IPS DF 6.9 (cell line): ENCODE data around the gene MON2.

Experiments
- DNase-seq: peaks from one replicate; pipeline ENCODE4 v3.0.0-alpha.2; 2013; ENCODE audit warnings: low read depth, low spot score
- H3K27ac ChIP-seq: one replicate; pipeline ENCODE4 v1.5.1; 2013; ENCODE audit warnings: low read length, control low read depth
- H3K27me3 ChIP-seq: 2 replicates; pipeline ENCODE4 v1.6.1; 2013; ENCODE audit warnings: mild to moderate bottlenecking, low read length; ENCODE audit not compliant: control insufficient read depth, insufficient read depth
- H3K36me3 ChIP-seq: 2 replicates; pipeline ENCODE4 v1.6.1; 2013; ENCODE audit warnings: low read length; ENCODE audit not compliant: control insufficient read depth, insufficient read depth
- H3K4me1 ChIP-seq: 2 replicates; pipeline ENCODE4 v1.6.1; 2013; ENCODE audit warnings: low read length; ENCODE audit not compliant: control insufficient read depth, insufficient read depth
- H3K4me3 ChIP-seq: 2 replicates; pipeline ENCODE4 v1.5.1; 2013; ENCODE audit warnings: mild to moderate bottlenecking, low read length
- H3K9me3 ChIP-seq: 2 replicates; pipeline ENCODE4 v1.6.1; 2013; ENCODE audit warnings: low read length, inconsistent platforms; ENCODE audit not compliant: control insufficient read depth, insufficient read depth
- WGBS: extraction: QIAGEN DNeasy Blood & Tissue Kit; methylation state at CpG from one replicate; pipeline ENCODE4 v1.1.7; 2013; ENCODE audit warnings: mixed read lengths, missing lambda C conversion rate; ENCODE audit not compliant: insufficient read length, insufficient coverage; 5-methylcytosine and 5-hydroxymethylcytosine counted together

MON2 gene

DNA sequence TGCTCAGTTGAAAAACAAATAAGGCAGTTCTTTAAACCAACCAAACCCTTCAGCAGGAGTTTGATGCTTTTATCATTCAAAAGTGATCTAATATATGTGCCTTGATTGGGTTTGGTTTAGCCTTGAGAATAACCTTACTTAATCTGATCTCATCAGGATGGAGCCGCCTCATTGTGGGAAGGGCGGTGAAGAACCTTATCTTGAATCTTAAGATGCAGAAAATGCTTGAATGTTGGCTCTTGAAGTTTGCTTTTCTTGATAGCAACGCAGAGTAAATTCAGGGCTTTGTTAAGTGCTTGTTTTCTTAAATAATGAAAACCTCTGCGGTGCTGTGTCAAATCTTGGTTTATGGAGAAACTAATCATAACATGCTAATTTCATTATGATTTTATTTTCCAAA, 138.2 kb downstream of the MON2 start:
- WGBS, result no CpG with 5 or more reads among the region's 4 CpGs
- Histone ChIP-seq H3K27ac (no peak overlapping the region), H3K4me1 (peaks cover 1% of the 10 kb centered on the region; the same call in 1 of the 2 replicates), H3K9me3 (no peaks in the 10 kb centered on the region), H3K4me3 (no peak overlapping the region), H3K27me3 (no peaks in the 10 kb centered on the region), H3K36me3 (no peaks in the 10 kb centered on the region)
- DNase-seq, result no peak

DNA sequence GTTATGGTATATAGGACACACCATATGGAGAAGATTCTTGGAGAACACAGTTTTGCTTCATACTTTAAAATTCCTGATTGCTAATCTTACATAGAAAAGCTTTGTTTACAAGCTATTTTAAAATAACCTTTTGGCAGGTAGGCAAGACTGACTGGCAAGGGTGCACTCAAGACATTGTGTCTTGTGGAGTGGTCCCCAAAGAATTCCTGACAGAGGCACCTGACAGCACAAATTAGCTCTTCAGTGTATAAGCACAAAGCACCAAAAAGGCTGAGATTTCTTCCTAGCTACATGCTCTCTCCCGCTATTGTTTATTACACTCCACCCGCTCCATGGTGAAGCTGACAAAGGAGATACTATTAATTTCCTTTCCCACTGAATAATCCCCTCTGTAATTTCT, 139.4 kb downstream of the MON2 start:
- Histone ChIP-seq H3K27ac (no peak overlapping the region), H3K4me3 (no peak overlapping the region), H3K9me3 (no peaks in the 10 kb centered on the region), H3K27me3 (no peaks in the 10 kb centered on the region), H3K36me3 (no peaks in the 10 kb centered on the region), H3K4me1 (peaks cover 1% of the 10 kb centered on the region; the same call in 1 of the 2 replicates)
- no peak for DNase-seq
- WGBS, result no CpG with 5 or more reads among the region's 2 CpGs

DNA sequence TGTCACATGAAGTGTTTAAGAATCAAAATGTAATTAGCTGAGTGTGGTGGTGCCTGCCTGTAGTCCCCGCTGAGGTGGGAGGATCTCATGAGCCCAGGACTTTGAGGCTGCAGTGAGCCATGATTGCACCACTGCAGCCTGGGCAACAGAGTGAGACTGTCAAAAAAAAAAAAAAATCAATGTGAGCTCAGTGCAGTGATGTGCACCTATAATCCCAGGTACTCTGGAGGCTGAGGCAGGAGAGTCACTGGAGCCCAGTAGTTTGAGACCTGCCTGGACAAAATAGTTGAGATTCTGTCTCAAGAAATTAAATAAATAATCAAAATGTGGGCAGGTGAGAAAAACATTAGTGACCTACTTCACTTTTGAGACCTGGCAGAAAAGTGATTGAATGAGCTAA, 140.0 kb downstream of the MON2 start:
- WGBS, result no CpG with 5 or more reads among the region's 1 CpG
- Histone ChIP-seq H3K4me1 (peaks cover 1% of the 10 kb centered on the region; the same call in 1 of the 2 replicates), H3K4me3 (no peak overlapping the region), H3K9me3 (no peaks in the 10 kb centered on the region), H3K27me3 (no peaks in the 10 kb centered on the region), H3K27ac (no peak overlapping the region), H3K36me3 (no peaks in the 10 kb centered on the region)
- DNase-seq, result no peak

DNA sequence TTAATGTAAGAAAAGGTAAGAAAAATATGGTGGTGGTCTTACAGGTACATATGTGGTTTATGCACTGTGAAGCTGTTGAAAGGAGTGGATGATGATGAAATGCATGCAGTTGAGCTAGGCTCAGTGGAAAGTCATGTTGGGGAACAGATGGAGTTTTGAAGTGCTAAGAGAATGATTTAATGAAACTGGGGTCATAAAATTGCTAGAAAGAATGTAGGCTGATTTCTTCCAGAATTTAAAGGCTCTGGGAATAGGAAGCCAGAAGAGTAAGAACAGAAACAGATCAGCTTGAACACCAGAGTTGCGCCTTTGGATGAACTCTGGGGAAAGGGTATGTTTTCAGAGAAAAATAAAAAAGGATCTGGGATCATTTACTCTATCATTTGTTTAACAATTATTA, 146.5 kb downstream of the MON2 start:
- H3K27ac ChIP-seq, result no peak overlapping the region
- no CpG with 5 or more reads among the region's 1 CpG for WGBS
- H3K9me3 ChIP-seq, result no peaks in the 10 kb centered on the region
- peaks cover 1% of the 10 kb centered on the region; the same call in 1 of the 2 replicates for H3K4me1 ChIP-seq
- H3K36me3 ChIP-seq, result no peaks in the 10 kb centered on the region
- no peaks in the 10 kb centered on the region for H3K27me3 ChIP-seq
- no peak for DNase-seq
- H3K4me3 ChIP-seq, result no peak overlapping the region

DNA sequence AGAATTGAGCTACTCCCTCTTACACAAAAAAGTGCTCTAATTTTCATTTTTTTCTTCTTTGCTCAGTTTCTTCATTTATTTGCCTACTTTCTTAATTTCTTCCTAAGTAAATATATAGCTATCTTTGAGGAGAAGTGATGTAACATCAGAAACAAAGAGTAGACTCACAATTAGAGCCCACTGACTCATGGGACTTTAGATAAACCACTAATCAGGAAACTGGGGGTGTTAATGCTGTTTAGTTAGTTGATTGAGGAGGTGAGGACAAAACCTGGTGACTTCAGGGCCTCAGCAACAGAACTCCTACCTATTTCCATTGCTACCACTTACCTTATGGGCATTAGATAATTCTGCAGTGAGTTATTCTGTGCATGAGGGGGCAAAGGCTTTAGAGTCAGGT, 151.7 kb downstream of the MON2 start:
- Histone ChIP-seq H3K4me3 (no peak overlapping the region), H3K9me3 (no peaks in the 10 kb centered on the region), H3K27me3 (no peaks in the 10 kb centered on the region), H3K27ac (no peak overlapping the region), H3K36me3 (no peaks in the 10 kb centered on the region), H3K4me1 (no peaks in the 10 kb centered on the region; the same call in 1 of the 2 replicates)
- DNase-seq, result no peak

DNA sequence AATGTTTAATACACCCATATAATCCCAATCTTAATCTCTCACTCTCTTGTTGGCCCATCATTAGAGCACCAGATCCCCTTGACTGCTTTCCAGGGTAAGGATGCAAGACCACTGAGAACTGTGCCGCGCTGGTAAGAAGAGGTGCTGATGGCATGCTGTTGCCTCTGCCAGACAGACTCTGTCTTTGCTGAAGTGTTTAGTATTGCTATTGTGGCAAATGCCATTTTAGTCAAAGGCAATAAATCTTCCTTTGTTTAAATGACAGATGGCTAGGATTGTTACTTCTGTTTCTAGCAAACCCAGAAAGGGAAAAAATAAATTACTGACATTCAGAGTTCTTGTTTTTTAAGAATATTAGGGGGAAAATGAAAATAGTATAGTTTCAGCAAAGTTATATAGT, 152.3 kb downstream of the MON2 start:
- DNase-seq, result no peak
- Histone ChIP-seq H3K36me3 (no peaks in the 10 kb centered on the region), H3K4me1 (no peaks in the 10 kb centered on the region; the same call in 1 of the 2 replicates), H3K4me3 (no peak overlapping the region), H3K27me3 (no peaks in the 10 kb centered on the region), H3K27ac (no peak overlapping the region), H3K9me3 (no peaks in the 10 kb centered on the region)
- WGBS, result no CpG with 5 or more reads among the region's 2 CpGs

DNA sequence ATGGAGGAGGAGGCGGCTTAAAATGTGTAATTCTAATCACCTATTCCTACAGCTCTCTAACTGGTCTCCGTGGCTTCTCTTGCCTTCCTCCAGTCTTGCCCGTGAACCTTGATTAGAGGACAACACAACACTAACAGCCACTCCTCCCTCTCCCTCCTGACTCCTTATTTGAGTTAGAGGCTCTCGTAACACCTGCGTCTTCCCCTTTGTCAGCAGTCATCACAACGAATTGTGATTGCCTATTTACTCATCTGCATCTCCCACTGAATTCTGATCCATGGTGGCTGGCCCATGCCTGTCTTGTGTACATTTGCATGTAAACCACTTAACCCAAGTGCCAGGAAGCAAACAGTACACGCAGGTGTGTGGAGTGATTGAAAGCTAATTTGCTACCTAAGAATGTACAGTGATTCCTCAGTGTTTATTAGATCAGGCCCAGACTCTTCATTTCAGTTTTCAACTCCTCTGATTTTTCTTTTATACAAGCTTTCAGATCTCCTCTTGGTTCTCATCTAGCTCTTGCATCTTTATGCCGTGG, 154.5 kb downstream of the MON2 start:
- no CpG with 5 or more reads among the region's 8 CpGs for WGBS
- Histone ChIP-seq H3K4me3 (no peak overlapping the region), H3K9me3 (no peaks in the 10 kb centered on the region), H3K27ac (no peak overlapping the region), H3K4me1 (no peaks in the 10 kb centered on the region; the same call in 1 of the 2 replicates), H3K27me3 (no peaks in the 10 kb centered on the region), H3K36me3 (no peaks in the 10 kb centered on the region)
- no peak for DNase-seq

DNA sequence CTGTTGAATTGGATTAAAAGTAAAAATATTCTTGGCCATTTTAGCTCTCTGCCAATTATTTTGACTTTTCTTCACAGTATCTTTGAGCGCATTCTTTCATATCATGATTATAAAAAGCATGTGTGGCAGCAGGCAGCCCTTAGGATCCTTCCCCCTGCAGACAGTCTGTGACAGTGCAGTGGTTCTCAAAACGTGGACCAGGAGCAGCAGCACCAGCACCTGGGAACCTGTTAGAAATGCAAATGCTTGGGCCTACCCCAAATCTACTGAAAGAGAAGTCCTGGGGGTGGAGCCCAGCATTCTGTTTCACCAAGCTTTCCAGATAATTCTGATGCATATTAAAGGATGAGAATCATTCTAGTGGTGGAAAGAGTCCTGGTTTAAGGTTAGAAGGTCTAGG, 155.6 kb downstream of the MON2 start:
- no peak overlapping the region for H3K27ac ChIP-seq
- DNase-seq, result no peak
- H3K36me3 ChIP-seq, result no peaks in the 10 kb centered on the region
- no CpG with 5 or more reads among the region's 2 CpGs for WGBS
- no peak overlapping the region for H3K4me3 ChIP-seq
- H3K9me3 ChIP-seq, result no peaks in the 10 kb centered on the region
- no peaks in the 10 kb centered on the region; the same call in 1 of the 2 replicates for H3K4me1 ChIP-seq
- H3K27me3 ChIP-seq, result no peaks in the 10 kb centered on the region

DNA sequence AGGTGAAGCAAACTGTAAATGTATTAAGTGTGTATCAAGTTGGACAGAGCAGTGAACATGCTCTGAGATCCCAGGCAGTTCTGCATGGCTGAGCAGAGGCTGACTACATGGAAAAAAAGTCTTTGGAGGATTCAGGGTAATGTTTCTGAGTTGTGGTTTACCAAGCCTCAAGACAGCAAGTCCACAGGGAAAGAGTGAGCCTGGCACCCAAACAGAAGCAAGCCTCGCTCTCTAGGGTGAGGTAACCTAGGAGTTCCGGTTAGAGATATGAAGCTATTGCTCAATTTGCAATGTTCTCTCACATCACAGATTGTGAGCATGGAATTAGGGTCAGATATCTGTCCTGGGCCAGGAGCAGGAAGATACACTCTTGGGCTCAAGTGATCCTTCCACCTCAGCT, 158.6 kb downstream of the MON2 start:
- no CpG with 5 or more reads among the region's 2 CpGs for WGBS
- Histone ChIP-seq H3K4me3 (no peak overlapping the region), H3K27me3 (no peaks in the 10 kb centered on the region), H3K27ac (no peak overlapping the region), H3K36me3 (no peaks in the 10 kb centered on the region), H3K4me1 (peaks cover 2% of the 10 kb centered on the region), H3K9me3 (no peaks in the 10 kb centered on the region)
- no peak for DNase-seq

DNA sequence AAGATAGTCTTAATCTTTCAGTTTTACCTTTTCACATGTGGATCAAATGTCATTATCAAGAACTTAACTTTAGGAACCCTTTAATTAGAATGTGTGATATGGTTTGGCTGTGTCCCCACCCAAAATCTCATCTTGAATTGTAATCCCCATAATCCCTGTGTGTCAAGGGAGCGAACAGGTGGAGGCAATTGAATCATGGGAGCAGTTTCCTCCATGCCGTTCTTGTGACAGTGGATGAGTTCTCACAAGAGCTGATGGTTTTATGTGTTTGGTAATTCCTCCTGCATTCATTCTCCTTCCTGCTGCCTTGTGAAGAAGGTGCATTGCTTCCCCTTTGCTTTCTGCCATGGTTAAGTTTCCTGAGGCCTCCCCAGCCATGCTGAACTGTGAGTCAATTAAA, 160.6 kb downstream of the MON2 start:
- no peaks in the 10 kb centered on the region for H3K9me3 ChIP-seq
- no peak for DNase-seq
- no peak overlapping the region for H3K27ac ChIP-seq
- no peaks in the 10 kb centered on the region for H3K36me3 ChIP-seq
- peaks cover 7% of the 10 kb centered on the region for H3K4me1 ChIP-seq
- H3K27me3 ChIP-seq, result peaks cover 2% of the 10 kb centered on the region; the same call in 1 of the 2 replicates
- WGBS, result no CpG with 5 or more reads among the region's 2 CpGs
- H3K4me3 ChIP-seq, result no peak overlapping the region

DNA sequence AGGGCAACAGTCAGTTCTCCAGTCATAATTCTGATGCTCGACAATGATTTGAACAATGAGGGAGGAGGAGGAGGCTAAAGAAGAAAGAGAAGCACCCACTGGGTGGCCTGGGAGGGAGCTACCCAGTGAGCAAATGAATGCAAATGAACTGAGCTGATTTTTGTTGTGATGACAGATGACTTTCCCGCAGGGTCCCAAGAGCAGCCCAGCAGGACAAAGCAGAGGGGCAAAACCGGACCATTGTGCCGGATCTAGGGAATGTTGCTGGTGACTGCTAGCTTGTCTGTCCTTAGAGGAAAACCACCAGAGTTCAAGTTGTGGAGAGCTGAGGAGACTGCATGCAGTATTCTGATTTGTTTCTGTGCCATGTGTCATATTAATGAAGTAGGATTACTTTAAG, 162.8 kb downstream of the MON2 start:
- no peak for DNase-seq
- no CpG with 5 or more reads among the region's 4 CpGs for WGBS
- peaks cover 8% of the 10 kb centered on the region; the same call in 1 of the 2 replicates for H3K4me1 ChIP-seq
- peaks cover 2% of the 10 kb centered on the region; the same call in 1 of the 2 replicates for H3K27me3 ChIP-seq
- no peak overlapping the region for H3K27ac ChIP-seq
- no peak overlapping the region for H3K4me3 ChIP-seq
- H3K36me3 ChIP-seq, result no peaks in the 10 kb centered on the region
- H3K9me3 ChIP-seq, result no peaks in the 10 kb centered on the region
